Osteocyte (in vitro differentiated cells): ENCODE measurements around the gene MRPL19. TPM values are rescaled to one million over a fixed set of nuclear protein-coding genes. Genes with fewer than 3 reads are reported as not detected.

Source experiments
- DNase-seq: peaks from one replicate; pipeline ENCODE4 v3.0.0; 2021; ENCODE audit warnings: mixed read lengths; ENCODE audit not compliant: unreplicated experiment; ENCODE audit errors: extremely low spot score
- H3K27ac Mint-ChIP-seq: one replicate; pipeline ENCODE4 v1.8.0; 2021; ENCODE audit warnings: mild to moderate bottlenecking, mixed read lengths; ENCODE audit not compliant: unreplicated experiment
- H3K27me3 Mint-ChIP-seq: one replicate; pipeline ENCODE4 v1.8.0; 2021; ENCODE audit warnings: mixed read lengths; ENCODE audit not compliant: unreplicated experiment
- H3K36me3 Mint-ChIP-seq: one replicate; pipeline ENCODE4 v1.8.0; 2021; ENCODE audit warnings: mixed read lengths; ENCODE audit not compliant: unreplicated experiment
- H3K4me1 Mint-ChIP-seq: one replicate; pipeline ENCODE4 v1.8.0; 2021; ENCODE audit warnings: mixed read lengths; ENCODE audit not compliant: unreplicated experiment
- H3K4me3 Mint-ChIP-seq: one replicate; pipeline ENCODE4 v1.8.0; 2021; ENCODE audit warnings: mild to moderate bottlenecking, moderate library complexity, mixed read lengths; ENCODE audit not compliant: unreplicated experiment
- H3K9me3 Mint-ChIP-seq: one replicate; pipeline ENCODE4 v1.8.0; 2021; ENCODE audit warnings: mixed read lengths; ENCODE audit not compliant: unreplicated experiment
- CTCF ChIP-seq: fragments of 200-600 bp; sonication (generic); IDR thresholded peaks from 2 replicates; pipeline ENCODE4 v1.5.0; 2021; ENCODE audit warnings: antibody characterized with exemption, mild to moderate bottlenecking, moderate library complexity
- total RNA-seq: library from RNA; stranded (reverse); gene quantifications from 2 replicates; pipeline ENCODE4 v1.2.1, GENCODE V29; 2021

MRPL19 gene
- total RNA-seq, 1 donor from 2014 or later: 46.6 TPM

DNA sequence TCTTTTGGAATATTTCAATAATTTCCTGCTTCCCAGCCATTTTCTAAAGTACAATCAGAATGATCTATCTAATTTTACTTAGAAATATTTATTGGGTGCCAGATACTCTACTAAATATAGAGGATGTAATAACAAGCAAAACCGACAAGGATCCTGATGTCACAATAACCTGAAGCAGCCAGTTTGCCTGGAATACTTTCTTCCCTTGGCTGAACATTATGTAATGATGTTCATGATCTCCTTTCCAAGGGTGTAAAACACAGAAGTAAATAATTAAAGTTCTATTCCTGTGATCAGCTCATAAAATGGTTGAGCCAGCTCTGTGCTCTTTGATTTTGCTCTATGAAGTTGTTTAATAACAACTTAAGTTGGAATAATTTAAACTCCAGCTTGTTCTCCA, 2.6 kb upstream of the MRPL19 start:
- TF ChIP-seq CTCF: no peak
- peaks cover 6% of the 10 kb centered on the region for H3K27me3 Mint-ChIP-seq
- H3K36me3 Mint-ChIP-seq: peaks cover 7% of the 10 kb centered on the region
- H3K27ac Mint-ChIP-seq: no peak overlapping the region
- DNase-seq: no peak
- no peak overlapping the region for H3K4me3 Mint-ChIP-seq
- peaks cover 31% of the 10 kb centered on the region for H3K4me1 Mint-ChIP-seq
- H3K9me3 Mint-ChIP-seq: no peaks in the 10 kb centered on the region

- no peak for TF ChIP-seq CTCF
- no peak for DNase-seq
- no peak overlapping the region for H3K27ac Mint-ChIP-seq
- peaks cover 32% of the 10 kb centered on the region for H3K4me1 Mint-ChIP-seq
- peaks cover 18% of the 10 kb centered on the region for H3K36me3 Mint-ChIP-seq
- H3K27me3 Mint-ChIP-seq: no peaks in the 10 kb centered on the region
- no peaks in the 10 kb centered on the region for H3K9me3 Mint-ChIP-seq
- H3K4me3 Mint-ChIP-seq: no peak overlapping the region
Measured at GRCh38 chr2:75645643-75646042, 940 bp upstream of the MRPL19 start.

DNA sequence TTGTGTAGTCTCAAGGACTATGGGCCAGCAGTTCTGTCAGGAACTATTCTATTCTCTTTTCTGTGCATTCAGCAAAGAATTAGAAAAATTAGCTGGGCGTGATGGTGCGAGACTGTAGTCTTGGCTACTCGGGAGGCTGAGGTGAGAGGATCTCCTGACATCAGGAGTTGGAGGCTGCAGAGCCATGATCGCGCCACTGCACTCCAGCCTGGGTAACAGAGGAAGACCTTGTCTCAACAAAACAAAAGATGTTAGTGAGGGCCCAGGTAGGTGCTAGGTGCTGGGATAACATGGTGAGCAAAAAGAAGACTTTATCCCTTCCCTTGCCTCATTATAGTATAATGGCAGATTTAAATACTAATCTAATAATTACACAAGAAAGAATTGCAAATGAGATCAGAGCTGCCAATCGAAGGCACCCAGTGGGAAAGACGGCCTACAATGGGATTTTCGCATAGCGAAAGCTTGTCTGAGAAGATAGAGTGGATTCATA, 447 bp upstream of the MRPL19 start:
- Mint-ChIP-seq H3K9me3 (no peaks in the 10 kb centered on the region), H3K27ac (peak overlapping the region; percentile 95), H3K4me3 (peak overlapping the region; percentile 92), H3K36me3 (peaks cover 20% of the 10 kb centered on the region), H3K4me1 (peaks cover 27% of the 10 kb centered on the region), H3K27me3 (no peaks in the 10 kb centered on the region)
- no peak for TF ChIP-seq CTCF
- DNase-seq: no peak

- no peaks in the 10 kb centered on the region for H3K27me3 Mint-ChIP-seq
- peak overlapping the region; percentile 92 for H3K4me3 Mint-ChIP-seq
- TF ChIP-seq CTCF: no peak
- peaks cover 25% of the 10 kb centered on the region for H3K4me1 Mint-ChIP-seq
- peaks cover 34% of the 10 kb centered on the region for H3K36me3 Mint-ChIP-seq
- H3K27ac Mint-ChIP-seq: peak overlapping the region; percentile 95
- no peak for DNase-seq
- no peaks in the 10 kb centered on the region for H3K9me3 Mint-ChIP-seq
Measured at GRCh38 chr2:75647771-75648170, 1.2 kb downstream of the MRPL19 start.

- peaks cover 2% of the 10 kb centered on the region for H3K4me1 Mint-ChIP-seq
- peaks cover 82% of the 10 kb centered on the region for H3K36me3 Mint-ChIP-seq
Measured at GRCh38 chr2:75654012-75654411, 7.4 kb downstream of the MRPL19 start.

More at GRCh38 chr2:75654012-75654411, 7.4 kb downstream of the MRPL19 start:
- Mint-ChIP-seq H3K4me3 (no peak overlapping the region), H3K27me3 (no peaks in the 10 kb centered on the region), H3K9me3 (peaks cover 7% of the 10 kb centered on the region), H3K27ac (no peak overlapping the region)
- DNase-seq: no peak
- no peak for TF ChIP-seq CTCF
